WTC11 (cell line): ENCODE data around the gene EGF.

Experiments used
- CREB1 ChIP-seq: sonication (generic); formaldehyde crosslinking; IDR thresholded peaks from 2 replicates; pipeline ENCODE4 v1.8.0; 2023; ENCODE audit warnings: mild to moderate bottlenecking, missing genetic modification reagents
- TF ChIP-seq, protein P1 (sequence below): fragments of 200-600 bp; IDR thresholded peaks from 2 replicates; pipeline ENCODE4 v1.8.0; 2022; ENCODE audit warnings: antibody characterized with exemption

- no peak for TF ChIP-seq CREB1 (CRISPR knock-in tag)
- TF ChIP-seq, protein P1, sequence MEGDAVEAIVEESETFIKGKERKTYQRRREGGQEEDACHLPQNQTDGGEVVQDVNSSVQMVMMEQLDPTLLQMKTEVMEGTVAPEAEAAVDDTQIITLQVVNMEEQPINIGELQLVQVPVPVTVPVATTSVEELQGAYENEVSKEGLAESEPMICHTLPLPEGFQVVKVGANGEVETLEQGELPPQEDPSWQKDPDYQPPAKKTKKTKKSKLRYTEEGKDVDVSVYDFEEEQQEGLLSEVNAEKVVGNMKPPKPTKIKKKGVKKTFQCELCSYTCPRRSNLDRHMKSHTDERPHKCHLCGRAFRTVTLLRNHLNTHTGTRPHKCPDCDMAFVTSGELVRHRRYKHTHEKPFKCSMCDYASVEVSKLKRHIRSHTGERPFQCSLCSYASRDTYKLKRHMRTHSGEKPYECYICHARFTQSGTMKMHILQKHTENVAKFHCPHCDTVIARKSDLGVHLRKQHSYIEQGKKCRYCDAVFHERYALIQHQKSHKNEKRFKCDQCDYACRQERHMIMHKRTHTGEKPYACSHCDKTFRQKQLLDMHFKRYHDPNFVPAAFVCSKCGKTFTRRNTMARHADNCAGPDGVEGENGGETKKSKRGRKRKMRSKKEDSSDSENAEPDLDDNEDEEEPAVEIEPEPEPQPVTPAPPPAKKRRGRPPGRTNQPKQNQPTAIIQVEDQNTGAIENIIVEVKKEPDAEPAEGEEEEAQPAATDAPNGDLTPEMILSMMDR: no peak
Measured at GRCh38 chr4:109943745-109944144, 31.1 kb downstream of the EGF start.
